Measurements from ENCODE around the gene DCTN2.

The DCTN2 gene

GRCh38 chr12:57485695-57486094 lies 61.3 kb downstream of the DCTN2 start:
- DNase-seq = no peak

DNA sequence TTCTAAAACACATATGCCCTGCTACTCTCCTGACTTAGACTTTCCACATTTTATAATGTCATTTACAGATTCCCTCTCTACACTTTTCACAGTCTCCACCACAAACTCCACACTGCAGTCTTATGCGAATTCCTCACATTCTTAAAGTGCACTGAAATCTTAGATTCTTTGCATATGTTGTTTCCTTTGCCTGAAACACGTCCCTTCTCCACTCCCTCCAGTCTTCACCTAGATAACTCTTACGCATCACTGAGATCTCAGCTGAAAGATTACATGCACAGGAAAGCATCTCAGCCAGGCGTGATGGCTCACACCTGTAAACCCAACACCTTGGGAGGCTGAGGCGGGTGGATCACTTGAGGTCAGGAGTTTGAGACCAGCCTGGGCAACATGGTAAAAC lies 63.5 kb downstream of the DCTN2 start:
- DNase-seq = no peak

DNA sequence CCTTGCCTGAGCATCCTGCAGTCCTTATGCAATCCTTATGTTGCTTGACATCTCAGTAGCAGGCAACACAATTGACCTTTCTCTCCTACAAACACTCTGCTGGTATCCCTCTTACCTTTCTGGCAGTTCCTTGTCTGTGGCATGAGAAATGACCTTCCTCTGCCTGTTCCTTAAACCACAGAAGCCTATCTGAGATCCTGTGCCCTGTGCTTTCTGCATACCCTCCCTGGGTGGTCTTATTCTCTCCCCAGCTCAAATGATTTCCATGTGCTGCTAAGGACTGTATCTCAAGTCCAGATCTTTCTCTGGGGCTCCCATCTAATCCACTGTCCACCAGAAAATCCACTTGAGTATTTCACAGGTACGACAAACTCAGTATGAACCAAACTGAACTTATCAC lies 65.3 kb downstream of the DCTN2 start:
- DNase-seq = no peak

Data from CD4-positive, alpha-beta T cell treated with Interleukin-4 for 1 hour (primary cell).